SK-MEL-5 (cell line): ENCODE measurements around the gene KRT16. TPM values are rescaled to one million over a fixed set of nuclear protein-coding genes. Genes with fewer than 3 reads are reported as not detected.
A peak's percentile ranks its signal among the peaks of the same experiment; 100 is the strongest.
"Not testable (repeated sequence)": the region's sequence is repeated elsewhere in the genome, so short reads cannot be mapped to it uniquely, and the experiment has no call there.

Experiments used
- DNase-seq: peaks from one replicate; pipeline ENCODE4 v3.0.0-alpha.2; 2016; ENCODE audit warnings: low read depth, low spot score
- in situ Hi-C: cut with HindIII; loops from 2 replicates; pipeline ENCODE4 v1.10.0; 2016; ENCODE audit warnings: low sequenced_read_pairs, high pct_unique_total_duplicates, low pct_unique_long_range_greater_than_20kb
- total RNA-seq: library from RNA; depleted of rRNA; stranded (reverse); fragments of >200 nt; shearing (Covaris generic); gene quantifications from 2 replicates; pipeline ENCODE4 v1.2.3, GENCODE V29; 2014

Gene KRT16
- total RNA-seq, 1 experiment from 2014 or later, result not detected

- in situ Hi-C loops, result no loop called here
- DNase-seq, result no peak
Observed at GRCh38 chr17:41649923-41650519, 37.5 kb upstream of the KRT16 start.

DNA sequence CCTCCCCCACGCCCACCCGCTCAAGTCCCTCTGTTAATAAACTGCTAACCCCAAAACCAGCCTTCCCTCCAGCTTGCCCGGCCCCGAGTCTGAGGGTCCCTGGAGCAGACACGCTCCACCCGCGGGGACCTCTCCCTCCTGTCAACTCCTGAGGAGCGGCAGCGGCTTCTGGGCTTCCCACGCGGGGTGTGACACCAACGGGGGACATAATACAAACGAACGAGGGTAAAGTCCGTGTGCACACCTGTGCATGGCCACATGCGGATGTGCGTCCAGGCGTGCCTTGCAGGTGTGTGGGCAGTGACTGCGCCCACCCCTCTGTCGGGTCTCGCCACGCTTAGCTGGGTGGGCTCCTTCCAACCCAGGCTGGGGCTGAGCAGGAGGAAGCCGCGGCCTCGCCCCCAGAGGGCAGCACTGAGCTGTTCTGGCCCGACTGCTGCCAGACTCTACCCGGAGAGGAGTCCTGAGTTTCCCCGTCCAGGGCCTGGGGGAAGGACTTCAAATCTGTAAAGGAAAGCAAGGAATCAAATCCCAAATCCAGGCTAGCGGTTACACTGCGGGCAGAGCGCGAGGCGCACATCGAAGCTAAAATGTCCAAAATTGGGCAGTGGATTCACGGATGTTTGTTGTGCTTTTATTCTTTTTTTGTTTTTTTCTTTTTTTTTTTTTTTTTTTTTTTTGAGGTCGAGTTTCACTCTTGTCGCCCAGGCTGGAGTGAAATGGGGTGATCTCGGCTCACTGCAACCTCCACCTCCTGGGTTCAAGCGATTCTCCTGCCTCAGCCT lies 36.0 kb upstream of the KRT16 start:
- DNase-seq, result peak; percentile 86
- in situ Hi-C loops, result no loop called here

- in situ Hi-C loops, result no loop called here
- peak; percentile 74 for DNase-seq
Observed at GRCh38 chr17:41647940-41648410, 35.4 kb upstream of the KRT16 start.

GRCh38 chr17:41647038-41647813 lies 34.7 kb upstream of the KRT16 start:
- DNase-seq, result no peak

DNA sequence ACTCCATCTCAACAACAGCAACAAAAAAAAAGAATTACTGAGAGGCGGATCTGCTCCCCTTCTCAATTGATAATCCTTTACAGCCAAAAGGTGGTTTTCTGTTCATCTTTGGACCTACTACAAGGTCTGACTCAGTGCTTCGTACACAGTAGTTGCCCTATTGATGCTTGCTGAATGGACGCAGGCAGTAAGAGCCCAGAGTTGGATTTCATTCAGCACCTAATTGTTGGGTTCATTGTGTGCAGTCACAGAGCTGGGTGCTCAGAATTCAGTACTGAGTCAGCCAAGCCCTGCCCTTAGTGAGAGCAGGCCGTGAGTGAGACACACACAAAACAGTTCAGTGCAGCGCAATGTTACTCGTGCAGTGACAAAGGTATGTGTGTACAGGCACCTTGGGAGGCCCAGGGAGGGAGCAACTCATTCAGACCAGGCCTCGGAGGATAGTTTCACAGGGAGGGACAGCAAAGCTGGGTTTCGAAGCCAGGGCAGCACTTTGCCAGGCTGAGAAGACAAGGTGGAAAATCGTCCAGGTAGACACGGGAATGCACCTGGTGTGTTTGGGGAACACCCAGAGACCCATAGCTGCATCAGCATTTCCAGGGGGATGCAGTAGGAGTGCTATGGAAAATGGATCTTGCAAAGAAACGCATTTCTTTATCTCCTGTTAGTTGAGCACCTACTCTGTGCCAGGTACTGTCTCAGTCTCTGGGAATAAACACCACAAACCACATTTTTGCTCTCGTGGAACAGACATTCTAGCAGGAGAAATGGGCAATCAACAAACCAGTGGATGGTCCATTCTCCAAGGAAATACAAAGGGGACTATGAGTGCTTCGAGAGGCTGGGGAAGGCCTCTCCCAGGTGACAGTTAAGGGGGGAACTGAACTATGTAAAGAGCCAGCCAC lies 29.9 kb upstream of the KRT16 start:
- no peak for DNase-seq
- in situ Hi-C loops, result no loop called here

More at GRCh38 chr17:41647038-41647813, 34.7 kb upstream of the KRT16 start:
- in situ Hi-C loops, result no loop called here

- in situ Hi-C loops, DNase-seq: not testable (repeated sequence)
Observed at GRCh38 chr17:41640596-41640995, 28.0 kb upstream of the KRT16 start.

DNA sequence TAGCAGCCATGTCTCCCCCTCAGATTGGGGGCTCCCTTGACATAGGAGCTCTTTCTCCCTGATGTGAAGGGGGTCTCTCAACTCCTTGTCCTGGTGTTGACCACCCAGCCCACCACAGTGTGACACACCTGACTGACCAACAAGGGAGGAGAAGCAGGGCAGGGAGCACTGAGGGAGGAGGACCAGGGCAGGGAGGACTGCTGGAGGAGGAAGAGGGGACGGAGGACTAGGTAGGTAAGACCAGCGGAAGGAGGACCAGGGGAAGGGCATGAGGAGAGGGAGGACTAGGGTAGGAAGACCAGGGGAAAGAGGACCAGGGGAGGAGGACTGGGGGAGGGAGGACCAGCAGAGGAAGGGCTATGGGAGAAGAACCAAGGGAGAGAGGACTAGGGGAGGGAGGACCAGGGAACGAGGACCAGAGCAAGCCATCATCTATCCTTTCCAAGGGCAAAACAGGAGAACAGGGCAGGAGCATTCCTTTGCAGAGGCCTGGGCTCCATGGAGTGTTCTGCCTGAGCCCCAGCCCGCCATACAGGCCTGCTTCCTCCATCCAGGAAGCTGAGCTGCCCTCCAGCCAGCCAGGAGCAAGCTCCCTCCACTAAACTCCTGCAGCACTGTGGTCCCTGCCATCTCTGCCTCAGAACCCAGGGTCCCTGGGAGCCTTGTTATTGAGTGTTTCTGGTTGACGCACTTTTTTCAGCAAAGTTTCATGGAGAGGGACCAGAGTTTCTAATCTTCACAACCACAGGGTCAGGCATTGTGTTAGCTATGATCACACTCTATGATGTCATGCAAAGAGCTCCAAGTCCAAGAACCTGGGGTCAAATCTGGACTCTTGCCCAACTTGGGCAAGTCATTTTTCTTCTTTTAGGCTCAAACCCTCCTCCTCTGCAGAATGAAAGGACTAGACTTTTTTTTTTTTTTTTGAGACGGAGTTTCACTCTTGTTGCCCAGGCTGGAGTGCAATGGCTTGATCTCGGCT lies 27.2 kb upstream of the KRT16 start:
- in situ Hi-C loops, result no loop called here
- no peak for DNase-seq

DNA sequence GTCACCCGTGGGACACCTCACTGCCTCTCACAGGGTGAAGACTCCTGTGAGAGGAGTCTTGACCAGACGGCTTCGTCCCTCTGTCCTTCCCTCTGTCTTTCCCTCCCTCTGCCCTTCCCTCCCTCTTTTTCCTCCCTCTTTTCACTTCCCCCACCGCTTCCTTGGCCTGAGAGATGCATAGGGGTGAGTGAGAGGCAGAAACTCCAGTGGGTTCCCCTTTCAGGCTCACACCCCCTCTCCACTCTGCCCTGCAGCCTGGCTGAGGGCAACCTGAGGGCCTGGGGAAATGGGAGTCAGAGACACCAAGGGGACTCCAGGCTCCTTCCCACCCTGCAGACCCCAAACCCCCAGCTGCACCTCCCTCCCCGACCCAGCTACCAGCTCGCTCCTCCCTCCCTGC lies 26.4 kb upstream of the KRT16 start:
- no peak for DNase-seq
- in situ Hi-C loops, result no loop called here

DNA sequence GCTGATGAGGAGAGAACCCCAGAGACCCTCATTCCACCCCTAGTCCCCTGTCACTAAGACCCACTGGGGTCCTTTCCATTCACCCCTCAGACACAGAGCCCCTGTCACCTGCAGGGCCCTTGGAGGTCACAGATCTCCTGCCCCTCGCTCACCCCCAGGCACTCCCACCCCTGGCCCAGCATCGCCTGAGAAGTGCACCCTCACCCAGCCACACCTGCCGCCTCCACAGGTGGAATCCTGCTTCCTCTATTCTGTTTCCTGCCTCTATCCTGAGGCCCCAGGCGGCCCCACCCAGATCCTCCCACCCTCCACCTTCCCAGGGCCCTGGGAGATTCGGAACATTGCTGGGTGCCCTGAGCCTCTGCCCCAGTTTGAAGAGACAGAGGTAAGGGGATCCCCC lies 25.6 kb upstream of the KRT16 start:
- in situ Hi-C loops, result no loop called here
- DNase-seq, result no peak

- in situ Hi-C loops, result no loop called here
Observed at GRCh38 chr17:41636652-41637051, 24.1 kb upstream of the KRT16 start.

GRCh38 chr17:41635121-41636097 lies 22.8 kb upstream of the KRT16 start:
- in situ Hi-C loops, result no loop called here
- no peak for DNase-seq

More at GRCh38 chr17:41636652-41637051, 24.1 kb upstream of the KRT16 start:
- DNase-seq, result no peak

- in situ Hi-C loops, result no loop called here
- DNase-seq, result no peak
Observed at GRCh38 chr17:41634639-41635038, 22.1 kb upstream of the KRT16 start.

- DNase-seq, result no peak
- in situ Hi-C loops, result no loop called here
Observed at GRCh38 chr17:41633556-41634199, 21.1 kb upstream of the KRT16 start.

GRCh38 chr17:41632482-41633105 lies 20.0 kb upstream of the KRT16 start:
- DNase-seq, result no peak
- in situ Hi-C loops, result no loop called here

DNA sequence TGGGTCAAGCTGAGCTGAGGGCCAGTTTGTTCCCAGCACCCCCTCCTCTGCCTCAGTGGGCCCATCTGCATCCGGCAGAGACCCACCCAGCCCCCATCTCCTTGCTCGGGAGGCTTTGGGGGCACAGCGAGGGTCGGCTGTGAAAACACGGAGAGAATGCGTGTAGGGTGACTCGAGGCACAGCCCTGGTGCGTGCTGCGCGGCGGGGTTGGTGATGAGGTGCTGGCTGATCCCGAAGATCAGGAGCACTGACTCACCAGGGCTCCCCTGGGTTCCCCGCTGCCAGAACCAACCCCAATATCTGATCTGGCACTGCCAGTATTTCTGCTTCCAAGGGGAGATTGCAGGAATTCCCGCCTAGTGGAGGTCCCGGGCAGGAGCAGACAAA lies 19.3 kb upstream of the KRT16 start:
- no peak for DNase-seq
- in situ Hi-C loops, result no loop called here
